ENCODE data around the gene C1orf226. TPM values are rescaled to one million over a fixed set of nuclear protein-coding genes. Genes with fewer than 3 reads are reported as not detected.
"Not testable (repeated sequence)": the region's sequence is repeated elsewhere in the genome, so short reads cannot be mapped to it uniquely, and the experiment has no call there.

C1orf226 gene
- total RNA-seq, 2 experiments from 2014 or later, result not detected

DNA sequence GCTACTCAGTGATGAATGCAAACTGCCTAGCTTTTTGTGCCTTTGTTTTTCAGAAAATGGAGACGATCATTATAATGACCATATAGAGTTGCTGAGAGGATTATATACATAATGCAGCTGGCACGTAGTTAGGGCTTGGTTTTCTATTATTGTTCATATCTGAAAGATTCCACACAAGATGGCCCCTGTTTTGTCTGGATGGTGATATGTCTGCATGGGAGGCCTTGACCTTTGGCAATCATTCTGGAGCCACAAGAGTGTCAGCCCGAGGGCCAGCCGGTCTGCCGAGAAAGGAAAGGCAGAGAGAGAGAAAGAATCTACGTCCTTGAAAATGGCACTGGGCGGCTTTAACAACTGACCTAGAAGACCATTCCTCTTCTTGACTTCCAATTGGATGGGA is 36.1 kb downstream of the C1orf226 start:
- ChIA-PET POLR2A (no interaction called here), CTCF (no interaction called here)
- no peak for DNase-seq
- no peaks in the 10 kb centered on the region for H3K36me3 ChIP-seq (ENCODE audit: insufficient read depth, low read length)
- Mint-ChIP-seq H3K36me3 (ENCODE audit: low read depth) (no peaks in the 10 kb centered on the region), H3K4me1 (ENCODE audit: low read depth) (no peaks in the 10 kb centered on the region), H3K27ac (no peak overlapping the region), H3K4me3 (no peak overlapping the region), H3K27me3 (peaks cover 59% of the 10 kb centered on the region), H3K9me3 (no peaks in the 10 kb centered on the region)
- TF ChIP-seq, protein P1, sequence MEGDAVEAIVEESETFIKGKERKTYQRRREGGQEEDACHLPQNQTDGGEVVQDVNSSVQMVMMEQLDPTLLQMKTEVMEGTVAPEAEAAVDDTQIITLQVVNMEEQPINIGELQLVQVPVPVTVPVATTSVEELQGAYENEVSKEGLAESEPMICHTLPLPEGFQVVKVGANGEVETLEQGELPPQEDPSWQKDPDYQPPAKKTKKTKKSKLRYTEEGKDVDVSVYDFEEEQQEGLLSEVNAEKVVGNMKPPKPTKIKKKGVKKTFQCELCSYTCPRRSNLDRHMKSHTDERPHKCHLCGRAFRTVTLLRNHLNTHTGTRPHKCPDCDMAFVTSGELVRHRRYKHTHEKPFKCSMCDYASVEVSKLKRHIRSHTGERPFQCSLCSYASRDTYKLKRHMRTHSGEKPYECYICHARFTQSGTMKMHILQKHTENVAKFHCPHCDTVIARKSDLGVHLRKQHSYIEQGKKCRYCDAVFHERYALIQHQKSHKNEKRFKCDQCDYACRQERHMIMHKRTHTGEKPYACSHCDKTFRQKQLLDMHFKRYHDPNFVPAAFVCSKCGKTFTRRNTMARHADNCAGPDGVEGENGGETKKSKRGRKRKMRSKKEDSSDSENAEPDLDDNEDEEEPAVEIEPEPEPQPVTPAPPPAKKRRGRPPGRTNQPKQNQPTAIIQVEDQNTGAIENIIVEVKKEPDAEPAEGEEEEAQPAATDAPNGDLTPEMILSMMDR (IDR thresholded peaks at IDR 0.05), result no peak
- no peaks in the 10 kb centered on the region for H3K4me1 ChIP-seq (ENCODE audit: insufficient read depth, low read length)
- intact Hi-C loops (cut with DNase I, micrococcal nuclease), result no loop called here
- no peaks in the 10 kb centered on the region for H3K9me3 ChIP-seq (ENCODE audit: control insufficient read depth in 1 of 2, insufficient read depth in 1 of 2, low read length in 2 of 2)
- H3K4me3 ChIP-seq (ENCODE audit: low read length), result no peak overlapping the region
- H3K27ac ChIP-seq (ENCODE audit: low read depth in 1 of 2, low read length in 2 of 2), result no peak overlapping the region
- peaks cover 5 to 20% of the 10 kb centered on the region in 2 experiments for H3K27me3 ChIP-seq (ENCODE audit: control insufficient read depth in 1 of 2, insufficient read depth in 2 of 2, low read length in 2 of 2)
- ATAC-seq (ENCODE audit: poor library complexity), result no peak

DNA sequence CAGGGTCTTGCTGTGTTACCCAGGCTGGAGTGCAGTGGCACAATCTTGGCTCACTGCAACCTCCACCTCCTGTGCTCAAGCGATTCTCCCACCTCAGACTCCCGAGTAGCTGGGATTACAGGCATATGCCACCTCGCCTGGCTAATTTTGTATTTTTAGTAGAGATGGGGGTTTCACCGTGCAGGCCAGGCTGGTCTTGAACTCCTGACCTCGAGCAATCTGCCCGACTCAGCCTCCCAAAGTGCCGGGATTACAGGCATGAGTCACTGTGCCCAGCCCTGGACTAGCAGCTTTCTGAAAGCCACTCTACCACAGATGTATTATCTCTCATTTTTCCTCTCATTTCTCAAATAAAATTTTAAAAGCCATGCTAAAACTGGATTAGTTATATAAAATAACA is 37.1 kb downstream of the C1orf226 start:
- H3K4me1 Mint-ChIP-seq (ENCODE audit: low read depth); H3K36me3 Mint-ChIP-seq (ENCODE audit: low read depth); ATAC-seq (ENCODE audit: poor library complexity); H3K9me3 ChIP-seq (ENCODE audit: control insufficient read depth in 1 of 2, insufficient read depth in 1 of 2, low read length in 2 of 2); intact Hi-C loops (cut with DNase I, micrococcal nuclease); H3K36me3 ChIP-seq (ENCODE audit: insufficient read depth, low read length); H3K27ac ChIP-seq (ENCODE audit: low read depth in 1 of 2, low read length in 2 of 2); CTCF ChIA-PET; H3K4me3 Mint-ChIP-seq; H3K27ac Mint-ChIP-seq; H3K9me3 Mint-ChIP-seq; H3K4me3 ChIP-seq (ENCODE audit: low read length); POLR2A ChIA-PET; H3K4me1 ChIP-seq (ENCODE audit: insufficient read depth, low read length); DNase-seq: not testable (repeated sequence)
- peaks cover 7 to 15% of the 10 kb centered on the region in 2 experiments for H3K27me3 ChIP-seq (ENCODE audit: control insufficient read depth in 1 of 2, insufficient read depth in 2 of 2, low read length in 2 of 2)
- H3K27me3 Mint-ChIP-seq, result peaks cover 62% of the 10 kb centered on the region

DNA sequence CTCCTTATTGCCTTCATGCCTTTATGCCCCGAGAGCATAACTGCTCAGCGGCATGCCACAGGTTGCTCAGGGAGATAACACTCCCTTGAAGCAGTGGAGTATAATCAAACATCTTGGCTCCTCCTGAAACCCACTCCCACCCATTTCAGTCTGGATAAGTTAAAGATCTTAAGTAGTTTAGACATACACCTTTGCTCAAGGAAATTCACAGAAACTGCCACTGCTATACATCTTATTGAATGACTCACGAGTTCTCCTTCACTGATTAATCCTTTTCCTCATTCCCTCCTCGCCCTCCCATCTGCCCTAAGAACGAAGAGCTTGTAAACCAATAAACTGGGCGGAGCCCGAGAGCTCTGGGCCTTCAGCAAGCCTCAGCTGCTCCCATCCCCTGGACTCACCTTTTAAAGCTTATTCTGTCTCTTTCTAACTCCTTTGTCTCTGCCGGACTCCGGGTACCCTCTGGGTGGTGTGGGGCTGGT is 38.0 kb downstream of the C1orf226 start:
- peaks cover 66% of the 10 kb centered on the region for H3K27me3 Mint-ChIP-seq
- H3K9me3 Mint-ChIP-seq; H3K4me1 Mint-ChIP-seq (ENCODE audit: low read depth); CTCF ChIA-PET; H3K4me1 ChIP-seq (ENCODE audit: insufficient read depth, low read length); POLR2A ChIA-PET; H3K4me3 Mint-ChIP-seq; H3K27ac ChIP-seq (ENCODE audit: low read depth in 1 of 2, low read length in 2 of 2); H3K27ac Mint-ChIP-seq; DNase-seq; H3K4me3 ChIP-seq (ENCODE audit: low read length); ATAC-seq (ENCODE audit: poor library complexity); intact Hi-C loops (cut with DNase I, micrococcal nuclease); H3K36me3 ChIP-seq (ENCODE audit: insufficient read depth, low read length); H3K9me3 ChIP-seq (ENCODE audit: control insufficient read depth in 1 of 2, insufficient read depth in 1 of 2, low read length in 2 of 2); H3K36me3 Mint-ChIP-seq (ENCODE audit: low read depth): not testable (repeated sequence)
- peaks cover 7 to 15% of the 10 kb centered on the region in 2 experiments for H3K27me3 ChIP-seq (ENCODE audit: control insufficient read depth in 1 of 2, insufficient read depth in 2 of 2, low read length in 2 of 2)

DNA sequence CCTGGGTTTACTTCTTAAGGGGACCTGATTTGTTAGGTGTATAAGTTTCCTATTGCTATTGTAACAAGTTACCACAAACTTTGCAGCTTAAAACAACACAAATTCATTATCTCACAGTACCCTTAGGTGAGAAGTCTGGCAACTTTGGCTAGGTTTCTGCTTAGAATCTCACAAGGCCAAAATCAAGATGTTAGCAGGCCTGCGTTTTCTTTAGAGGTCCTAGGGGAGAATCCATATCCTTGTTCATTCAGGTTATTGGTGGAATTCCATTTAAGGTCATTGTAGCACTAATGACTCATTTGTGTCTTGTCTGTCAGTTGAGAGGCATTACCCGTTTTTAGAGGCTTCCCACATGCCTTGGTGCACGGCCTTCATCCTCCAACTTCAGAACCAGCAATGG is 38.6 kb downstream of the C1orf226 start:
- DNase-seq (no peak), ATAC-seq (ENCODE audit: poor library complexity) (no peak)
- H3K4me1 Mint-ChIP-seq (ENCODE audit: low read depth), result no peaks in the 10 kb centered on the region
- peaks cover 65% of the 10 kb centered on the region for H3K27me3 Mint-ChIP-seq
- Histone ChIP-seq H3K36me3 (ENCODE audit: insufficient read depth, low read length) (no peaks in the 10 kb centered on the region), H3K27ac (ENCODE audit: low read depth in 1 of 2, low read length in 2 of 2) (no peak overlapping the region), H3K9me3 (ENCODE audit: control insufficient read depth in 1 of 2, insufficient read depth in 1 of 2, low read length in 2 of 2) (no peaks in the 10 kb centered on the region), H3K27me3 (ENCODE audit: control insufficient read depth in 1 of 2, insufficient read depth in 2 of 2, low read length in 2 of 2) (peaks cover 7 to 15% of the 10 kb centered on the region in 2 experiments), H3K4me3 (ENCODE audit: low read length) (no peak overlapping the region), H3K4me1 (ENCODE audit: insufficient read depth, low read length) (no peaks in the 10 kb centered on the region)
- CTCF ChIA-PET, result no interaction called here
- H3K27ac Mint-ChIP-seq, result no peak overlapping the region
- no peaks in the 10 kb centered on the region for H3K9me3 Mint-ChIP-seq
- H3K36me3 Mint-ChIP-seq (ENCODE audit: low read depth), result no peaks in the 10 kb centered on the region
- H3K4me3 Mint-ChIP-seq, result no peak overlapping the region
- POLR2A ChIA-PET, result no interaction called here
- TF ChIP-seq, protein P1 (IDR thresholded peaks at IDR 0.05), result no peak
- intact Hi-C loops (cut with DNase I, micrococcal nuclease), result no loop called here

Measured in CD4-positive, alpha-beta T cell (primary cell).